ENCODE data around the gene PSMB8.
"Not testable (repeated sequence)": the region's sequence is repeated elsewhere in the genome, so short reads cannot be mapped to it uniquely, and the experiment has no call there.

The PSMB8 gene

DNA sequence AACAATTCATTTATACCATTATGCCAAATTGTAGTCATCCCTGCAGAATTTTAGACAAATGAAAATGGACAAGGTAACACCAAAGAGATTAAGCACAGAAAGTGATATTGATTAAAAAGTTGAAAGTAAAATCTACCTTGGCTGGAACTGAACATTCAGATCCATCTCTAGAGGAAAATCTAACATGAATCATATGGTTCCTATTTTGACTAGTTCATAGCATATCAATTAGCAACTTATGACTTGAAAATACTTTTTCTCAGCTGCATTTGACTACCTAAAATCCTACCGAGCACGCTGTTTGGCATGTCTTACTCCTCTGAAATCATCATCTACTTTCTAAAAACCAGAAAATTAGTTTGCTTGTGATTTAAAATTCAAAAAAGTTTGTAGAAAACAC, 32.8 kb upstream of the PSMB8 start:
- Histone ChIP-seq H3K27me3 (ENCODE audit: insufficient read depth, poor library complexity, severe bottlenecking) (peaks cover 2% of the 10 kb centered on the region), H3K4me3 (replicated peaks; ENCODE audit: insufficient read depth, low read length) (no peak overlapping the region), H3K27ac (replicated peaks) (no peak overlapping the region)
- DNase-seq (ENCODE audit: low read depth in 1 of 2, low spot score in 1 of 2): no peak
- TF ChIP-seq SPI1 (IDR thresholded peaks at IDR 0.05; ENCODE audit: borderline replicate concordance, low read depth) (no peak), GABPA (IDR thresholded peaks at IDR 0.05; ENCODE audit: low read depth) (no peak), POLR2AphosphoS5 (IDR thresholded peaks at IDR 0.05; ENCODE audit: low read depth) (no peak)
- TF ChIP-seq, protein P1, sequence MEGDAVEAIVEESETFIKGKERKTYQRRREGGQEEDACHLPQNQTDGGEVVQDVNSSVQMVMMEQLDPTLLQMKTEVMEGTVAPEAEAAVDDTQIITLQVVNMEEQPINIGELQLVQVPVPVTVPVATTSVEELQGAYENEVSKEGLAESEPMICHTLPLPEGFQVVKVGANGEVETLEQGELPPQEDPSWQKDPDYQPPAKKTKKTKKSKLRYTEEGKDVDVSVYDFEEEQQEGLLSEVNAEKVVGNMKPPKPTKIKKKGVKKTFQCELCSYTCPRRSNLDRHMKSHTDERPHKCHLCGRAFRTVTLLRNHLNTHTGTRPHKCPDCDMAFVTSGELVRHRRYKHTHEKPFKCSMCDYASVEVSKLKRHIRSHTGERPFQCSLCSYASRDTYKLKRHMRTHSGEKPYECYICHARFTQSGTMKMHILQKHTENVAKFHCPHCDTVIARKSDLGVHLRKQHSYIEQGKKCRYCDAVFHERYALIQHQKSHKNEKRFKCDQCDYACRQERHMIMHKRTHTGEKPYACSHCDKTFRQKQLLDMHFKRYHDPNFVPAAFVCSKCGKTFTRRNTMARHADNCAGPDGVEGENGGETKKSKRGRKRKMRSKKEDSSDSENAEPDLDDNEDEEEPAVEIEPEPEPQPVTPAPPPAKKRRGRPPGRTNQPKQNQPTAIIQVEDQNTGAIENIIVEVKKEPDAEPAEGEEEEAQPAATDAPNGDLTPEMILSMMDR (IDR thresholded peaks at IDR 0.05; ENCODE audit: insufficient read depth, low read length): no peak
- TF ChIP-seq, protein P2, sequence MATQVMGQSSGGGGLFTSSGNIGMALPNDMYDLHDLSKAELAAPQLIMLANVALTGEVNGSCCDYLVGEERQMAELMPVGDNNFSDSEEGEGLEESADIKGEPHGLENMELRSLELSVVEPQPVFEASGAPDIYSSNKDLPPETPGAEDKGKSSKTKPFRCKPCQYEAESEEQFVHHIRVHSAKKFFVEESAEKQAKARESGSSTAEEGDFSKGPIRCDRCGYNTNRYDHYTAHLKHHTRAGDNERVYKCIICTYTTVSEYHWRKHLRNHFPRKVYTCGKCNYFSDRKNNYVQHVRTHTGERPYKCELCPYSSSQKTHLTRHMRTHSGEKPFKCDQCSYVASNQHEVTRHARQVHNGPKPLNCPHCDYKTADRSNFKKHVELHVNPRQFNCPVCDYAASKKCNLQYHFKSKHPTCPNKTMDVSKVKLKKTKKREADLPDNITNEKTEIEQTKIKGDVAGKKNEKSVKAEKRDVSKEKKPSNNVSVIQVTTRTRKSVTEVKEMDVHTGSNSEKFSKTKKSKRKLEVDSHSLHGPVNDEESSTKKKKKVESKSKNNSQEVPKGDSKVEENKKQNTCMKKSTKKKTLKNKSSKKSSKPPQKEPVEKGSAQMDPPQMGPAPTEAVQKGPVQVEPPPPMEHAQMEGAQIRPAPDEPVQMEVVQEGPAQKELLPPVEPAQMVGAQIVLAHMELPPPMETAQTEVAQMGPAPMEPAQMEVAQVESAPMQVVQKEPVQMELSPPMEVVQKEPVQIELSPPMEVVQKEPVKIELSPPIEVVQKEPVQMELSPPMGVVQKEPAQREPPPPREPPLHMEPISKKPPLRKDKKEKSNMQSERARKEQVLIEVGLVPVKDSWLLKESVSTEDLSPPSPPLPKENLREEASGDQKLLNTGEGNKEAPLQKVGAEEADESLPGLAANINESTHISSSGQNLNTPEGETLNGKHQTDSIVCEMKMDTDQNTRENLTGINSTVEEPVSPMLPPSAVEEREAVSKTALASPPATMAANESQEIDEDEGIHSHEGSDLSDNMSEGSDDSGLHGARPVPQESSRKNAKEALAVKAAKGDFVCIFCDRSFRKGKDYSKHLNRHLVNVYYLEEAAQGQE (IDR thresholded peaks at IDR 0.05; ENCODE audit: insufficient replicate concordance, low read depth): no peak

DNA sequence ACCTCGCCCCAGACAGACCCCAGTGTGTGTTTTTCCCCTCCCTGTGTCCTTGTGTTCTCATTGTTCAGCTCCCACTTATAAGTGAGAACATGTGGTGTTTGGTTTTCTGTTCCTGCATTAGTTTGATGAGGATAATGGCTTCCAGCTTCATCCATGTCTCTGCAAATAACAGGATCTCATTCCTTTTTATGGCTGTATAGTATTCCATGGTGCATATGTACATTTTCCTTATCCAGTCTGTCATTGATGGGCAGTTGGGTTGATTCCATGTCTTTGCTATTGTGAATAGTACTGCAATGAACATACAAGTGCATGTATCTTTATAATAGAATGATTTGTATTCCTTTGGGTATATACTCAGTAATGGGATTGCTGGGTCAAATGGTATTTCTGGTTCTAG, 30.1 kb upstream of the PSMB8 start:
- not testable (repeated sequence) for H3K27ac ChIP-seq (replicated peaks); H3K27me3 ChIP-seq (ENCODE audit: insufficient read depth, poor library complexity, severe bottlenecking); DNase-seq (ENCODE audit: low read depth in 1 of 2, low spot score in 1 of 2); H3K4me3 ChIP-seq (replicated peaks; ENCODE audit: insufficient read depth, low read length)

DNA sequence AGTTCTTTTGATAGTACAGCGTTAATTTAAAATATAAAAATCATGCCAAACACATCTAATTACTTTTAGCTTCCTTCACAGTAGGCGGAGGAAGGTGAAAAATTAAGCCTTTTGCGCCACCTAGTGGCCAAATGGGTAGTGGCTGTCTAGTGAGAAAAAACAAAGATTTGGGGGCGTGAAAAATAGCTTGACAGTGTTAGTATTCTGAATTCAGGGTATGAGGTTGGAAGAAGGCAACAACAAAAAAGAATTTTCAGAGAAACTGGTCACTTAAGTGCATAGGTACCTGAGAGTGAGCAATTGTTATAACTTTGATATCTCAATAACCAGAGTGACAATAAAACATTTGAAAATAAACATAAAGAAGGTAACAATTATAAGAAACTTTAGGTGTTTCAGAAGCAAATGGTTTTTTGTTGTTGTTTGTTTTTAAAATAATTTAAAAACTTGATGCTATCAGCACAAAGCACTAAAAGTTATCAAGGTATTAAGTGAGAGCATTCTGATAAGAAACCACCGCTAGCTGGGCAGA, 24.5 kb upstream of the PSMB8 start:
- TF ChIP-seq, protein P1 (IDR thresholded peaks at IDR 0.05; ENCODE audit: insufficient read depth, low read length): peak; percentile 74
- no peak for TF ChIP-seq SPI1 (IDR thresholded peaks at IDR 0.05; ENCODE audit: borderline replicate concordance, low read depth)
- no peak overlapping the region for H3K4me3 ChIP-seq (replicated peaks; ENCODE audit: insufficient read depth, low read length)
- DNase-seq (ENCODE audit: low read depth in 1 of 2, low spot score in 1 of 2): peak in 1 of 2 experiments; percentile 72
- no peak overlapping the region for H3K27ac ChIP-seq (replicated peaks)
- H3K27me3 ChIP-seq (ENCODE audit: insufficient read depth, poor library complexity, severe bottlenecking): no peaks in the 10 kb centered on the region

DNA sequence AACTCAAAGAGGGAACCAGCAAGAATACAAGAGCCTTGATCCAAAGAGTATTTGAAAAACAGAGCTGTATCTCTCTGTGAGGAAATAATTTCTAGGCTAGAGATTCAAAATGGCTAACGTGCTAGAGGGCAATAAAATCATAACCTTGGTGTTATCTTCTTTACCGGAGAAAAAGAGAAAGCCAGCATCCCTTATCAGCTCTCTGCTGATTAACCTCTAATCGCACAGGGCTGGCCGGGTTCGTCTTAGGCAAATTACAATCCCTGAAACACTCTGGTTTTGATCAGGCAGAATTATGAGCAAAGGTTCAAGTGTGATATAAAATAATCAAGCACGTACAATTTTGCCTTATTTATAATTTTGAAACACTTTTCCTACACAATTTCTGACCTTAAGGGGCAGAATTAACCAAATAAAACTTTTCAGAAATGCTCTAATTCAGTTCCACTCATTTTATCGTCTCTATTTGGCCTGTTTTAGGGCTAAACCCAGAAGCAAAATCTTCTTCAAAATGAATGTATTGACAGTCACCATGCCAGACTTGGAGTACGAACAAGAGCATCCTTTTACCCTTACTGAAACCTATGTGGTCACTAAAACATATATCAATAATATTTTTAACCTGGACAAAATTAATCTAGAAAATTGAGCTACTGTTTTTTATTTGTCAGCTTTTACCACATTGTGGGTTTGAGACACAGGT, 23.9 kb upstream of the PSMB8 start:
- Histone ChIP-seq H3K4me3 (replicated peaks; ENCODE audit: insufficient read depth, low read length) (no peak overlapping the region), H3K27me3 (ENCODE audit: insufficient read depth, poor library complexity, severe bottlenecking) (no peaks in the 10 kb centered on the region), H3K27ac (replicated peaks) (peak overlapping the region; percentile 39; the same call in 1 of the 2 replicates)
- no peak for DNase-seq (ENCODE audit: low read depth in 1 of 2, low spot score in 1 of 2)
- TF ChIP-seq POLR2AphosphoS5 (IDR thresholded peaks at IDR 0.05; ENCODE audit: low read depth): no peak
- TF ChIP-seq SPI1 (IDR thresholded peaks at IDR 0.05; ENCODE audit: borderline replicate concordance, low read depth): no peak
- TF ChIP-seq, protein P1 (IDR thresholded peaks at IDR 0.05; ENCODE audit: insufficient read depth, low read length): no peak
- TF ChIP-seq GABPA (IDR thresholded peaks at IDR 0.05; ENCODE audit: low read depth): no peak
- TF ChIP-seq, protein P2 (IDR thresholded peaks at IDR 0.05; ENCODE audit: insufficient replicate concordance, low read depth): no peak

All from HL-60 (cell line).